Measurements from ENCODE around the gene HSPA1A. TPM values are rescaled to one million over a fixed set of nuclear protein-coding genes. Genes with fewer than 3 reads are reported as not detected.

HSPA1A gene
- total and polyA plus RNA-seq, 9 of the 15 experiments (the other 6 are each of a cell fraction or from before 2014, with no cell fraction given), result 2.2 to 273 (median 107) TPM

GRCh38 chr6:31864818-31865204 lies 49.5 kb downstream of the HSPA1A start:
- DNase-seq (ENCODE audit: extremely low read depth in 1 of 4, low spot score in 3 of 4), result no peak

More at GRCh38 chr6:31864818-31865204, 49.5 kb downstream of the HSPA1A start:
- CTCF ChIA-PET (ENCODE audit: low intra/inter-chr PET ratio), result interaction anchor here (0.8 kb wide), 1 partner anchor 92 kb away, joined by 4 read pairs; no protein-coding TSS in a partner anchor
- H3K79me2 ChIP-seq (ENCODE audit: control insufficient read depth, insufficient read depth, low read length), result peaks cover 24% of the 10 kb centered on the region
- no peaks in the 10 kb centered on the region for H3K9me3 ChIP-seq (replicated peaks; ENCODE audit: control insufficient read depth, insufficient read depth, low read depth, low read length)
- in situ Hi-C loops (cut with MboI), result loop anchor here (5.0 kb wide), 1 partner anchor 203 kb away; the partner anchor contains the start of genes C6orf47 and GPANK1
- H2AFZ ChIP-seq (ENCODE audit: low read depth, low read length), result no peak overlapping the region
- H3K4me1 ChIP-seq (replicated peaks in 1 of 2; ENCODE audit: control insufficient read depth in 2 of 2, insufficient read depth in 2 of 2, low read length in 2 of 2), result peaks cover 13 to 49% of the 10 kb centered on the region in 2 experiments; a peak in 4 of 5 replicates
- H3K9ac ChIP-seq (ENCODE audit: insufficient read depth in 1 of 2, low read depth in 2 of 2, low read length in 2 of 2), result peak overlapping the region in 1 of 2 experiments; percentile 74; a peak in 2 of 4 replicates
- FAIRE-seq (no peak), ATAC-seq (no peak)
- POLR2A ChIA-PET, result interaction anchor here (0.7 to 4.3 kb wide), 13 partner anchors 11 to 212 kb away, joined by 3 to 123 read pairs (median 5); partner anchors contain the start of genes ABHD16A, BAG6, C6orf47 and CSNK2B
- peaks cover 0 to 4% of the 10 kb centered on the region in 2 experiments; a peak in 2 of 5 replicates for H3K27me3 ChIP-seq (ENCODE audit: control insufficient read depth in 2 of 2, insufficient read depth in 2 of 2, low read length in 2 of 2)
- no peaks in the 10 kb centered on the region for H4K20me1 ChIP-seq (replicated peaks; ENCODE audit: control insufficient read depth, insufficient read depth, low read length)
- intact Hi-C loops (cut with micrococcal nuclease), result no loop called here
- no peak overlapping the region for H3K4me3 ChIP-seq
- H3K36me3 ChIP-seq (ENCODE audit: control insufficient read depth, insufficient read depth, low read length), result peaks cover 32% of the 10 kb centered on the region; the same call in 2 of the 3 replicates
- WGBS (ENCODE audit: insufficient coverage, low coverage, missing lambda C conversion rate), result 71% methylated on average over 8 of the region's 8 CpGs
- no TSS peak for BruUV-seq (replicated peaks)
- TF ChIP-seq ZBTB1 (CRISPR knock-in tag; IDR thresholded peaks at IDR 0.05; ENCODE audit: borderline replicate concordance, low read depth) (peak; percentile 58; the same call in 1 of the 2 replicates), FUS (optimal IDR thresholded peaks at IDR 0.05; ENCODE audit: low read depth, low read length) (no peak), SAP30 (IDR thresholded peaks at IDR 0.05; ENCODE audit: borderline replicate concordance, insufficient read depth, low read depth, low read length, poor library complexity, severe bottlenecking) (no peak), FOXK1 (CRISPR knock-in tag; IDR thresholded peaks at IDR 0.05; ENCODE audit: borderline replicate concordance) (no peak), PREB (CRISPR knock-in tag; IDR thresholded peaks at IDR 0.05) (0 out of 2 replicates have a peak, but pooled peaks have one; percentile 70), TFAP4 (CRISPR knock-in tag; IDR thresholded peaks at IDR 0.05; ENCODE audit: borderline replicate concordance) (0 out of 2 replicates have a peak, but pooled peaks have one; percentile 29), NR2C2 (CRISPR knock-in tag; IDR thresholded peaks at IDR 0.05) (no peak), NR2C2 (tag; IDR thresholded peaks at IDR 0.05) (no peak), TEAD4 (IDR thresholded peaks at IDR 0.05; ENCODE audit: low read length) (no peak), TEAD4 (CRISPR knock-in tag; IDR thresholded peaks at IDR 0.05; ENCODE audit: borderline replicate concordance) (0 out of 2 replicates have a peak, but pooled peaks have one; percentile 53), E2F5 (CRISPR knock-in tag; IDR thresholded peaks at IDR 0.05) (0 out of 2 replicates have a peak, but pooled peaks have one; percentile 1), ZNF134 (CRISPR knock-in tag; conservative IDR thresholded peaks at IDR 0.05) (no peak), ZNF143 (CRISPR knock-in tag; IDR thresholded peaks at IDR 0.05) (0 out of 2 replicates have a peak, but pooled peaks have one; percentile 6), TGIF2 (CRISPR knock-in tag; IDR thresholded peaks at IDR 0.05) (0 out of 2 replicates have a peak, but pooled peaks have one; percentile 65), FOXJ3 (CRISPR knock-in tag; IDR thresholded peaks at IDR 0.05) (no peak), PHF21A (IDR thresholded peaks at IDR 0.05; ENCODE audit: borderline replicate concordance, low read depth) (no peak)
- H3K4me2 ChIP-seq (ENCODE audit: insufficient read depth, low read length), result no peak overlapping the region
- peaks cover 8% of the 10 kb centered on the region for H3K9me1 ChIP-seq (ENCODE audit: control insufficient read depth, insufficient read depth, low read length)
- H3K27ac ChIP-seq (ENCODE audit: extremely low read depth, low read depth, low read length), result no peak overlapping the region
